CD4-positive, alpha-beta T cell (primary cell): ENCODE data around the gene S100B. TPM values are rescaled to one million over a fixed set of nuclear protein-coding genes. Genes with fewer than 3 reads are reported as not detected.
A peak's percentile ranks its signal among the peaks of the same experiment; 100 is the strongest.

Source experiments
- ATAC-seq: fragments of 200-7000 bp; cut with Tn5 transposase; one replicate; pipeline ENCODE4 v1.10.0; 2022; ENCODE audit warnings: mild to moderate bottlenecking; ENCODE audit not compliant: poor library complexity
- CTCF ChIA-PET: fragments of 350-600 bp; sonication (Branson Sonifier 250); formaldehyde crosslinking; loops from one replicate; lab custom pipeline; 2021; ENCODE audit warnings: antibody characterized with exemption, inconsistent platforms; lab: Charles Lee
- POLR2A ChIA-PET: fragments of 350-600 bp; sonication (Branson Sonifier 250); formaldehyde crosslinking; loops from one replicate; lab custom pipeline; 2021; ENCODE audit warnings: antibody characterized with exemption, inconsistent platforms; lab: Charles Lee
- DNase-seq, 14 experiments: peaks; one replicate each; pipeline ENCODE4 v3.0.0-alpha.2; 2013 to 2020; ENCODE audit warnings: mixed read lengths in 2 of 14
- H3K27ac ChIP-seq, 2 donors: one replicate each; pipeline versions ENCODE4 v1.5.1 to v1.7.0; 2013; ENCODE audit warnings: low read length in 2 of 2, low read depth in 1 of 2, mild to moderate bottlenecking in 1 of 2
- H3K27me3 ChIP-seq, 2 experiments: 1 replicate in 1 of 2; 2 replicates in 1 of 2; pipeline versions ENCODE4 v1.6.1 to v1.7.0; 2013; ENCODE audit warnings: low read length in 2 of 2, control low read depth in 1 of 2, mild to moderate bottlenecking in 1 of 2, moderate library complexity in 1 of 2; ENCODE audit not compliant: insufficient read depth in 2 of 2, control insufficient read depth in 1 of 2
- H3K36me3 ChIP-seq: one replicate; pipeline ENCODE4 v1.6.1; 2013; ENCODE audit warnings: low read length, control low read depth; ENCODE audit not compliant: insufficient read depth
- H3K4me1 ChIP-seq: one replicate; pipeline ENCODE4 v1.6.1; 2013; ENCODE audit warnings: low read length, control low read depth; ENCODE audit not compliant: insufficient read depth
- H3K4me3 ChIP-seq: one replicate; pipeline ENCODE4 v1.5.1; 2013; ENCODE audit warnings: mild to moderate bottlenecking, low read length, moderate library complexity
- H3K9me3 ChIP-seq, 2 experiments: 1 replicate in 1 of 2; 2 replicates in 1 of 2; pipeline versions ENCODE4 v1.6.1 to v1.7.0; 2013; ENCODE audit warnings: low read length in 2 of 2, mild to moderate bottlenecking in 2 of 2, control low read depth in 1 of 2, moderate library complexity in 1 of 2; ENCODE audit not compliant: control insufficient read depth in 1 of 2, insufficient read depth in 1 of 2
- H3K27ac Mint-ChIP-seq: one replicate; pipeline ENCODE4 v1.8.0; 2020; ENCODE audit warnings: mixed read lengths
- H3K27me3 Mint-ChIP-seq: one replicate; pipeline ENCODE4 v1.8.0; 2021; ENCODE audit warnings: mixed read lengths
- H3K36me3 Mint-ChIP-seq: one replicate; pipeline ENCODE4 v1.8.0; 2021; ENCODE audit warnings: low read depth, mixed read lengths
- H3K4me1 Mint-ChIP-seq: one replicate; pipeline ENCODE4 v1.8.0; 2021; ENCODE audit warnings: low read depth, mixed read lengths
- H3K4me3 Mint-ChIP-seq: one replicate; pipeline ENCODE4 v1.8.0; 2020; ENCODE audit warnings: mild to moderate bottlenecking, mixed read lengths
- H3K9me3 Mint-ChIP-seq: one replicate; pipeline ENCODE4 v1.8.0; 2020; ENCODE audit warnings: mixed read lengths
- intact Hi-C, 2 experiments: fragments of 100-400 bp; cut with DNase I in 1 of 2; cut with micrococcal nuclease in 1 of 2; formaldehyde crosslinking; loops; one replicate each; pipeline versions ENCODE4 v1.15.1 to v1.9.0; 2023 to 2025; cut with DNase I, micrococcal nuclease
- total RNA-seq, 174 experiments: library from RNA in 2 of 174; stranded (reverse) in 2 of 174; gene quantifications; one replicate each; pipeline ENCODE4 v1.2.3 and lab custom pipeline; 2021 to 2026
- TF ChIP-seq, protein P1 (sequence below): fragments of 200-600 bp; IDR thresholded peaks from one replicate; pipeline ENCODE4 v1.8.0; 2022; ENCODE audit warnings: antibody characterized with exemption, mild to moderate bottlenecking

The S100B gene
- total RNA-seq, 2 experiments from 2014 or later: 0.47 to 0.52 TPM

DNA sequence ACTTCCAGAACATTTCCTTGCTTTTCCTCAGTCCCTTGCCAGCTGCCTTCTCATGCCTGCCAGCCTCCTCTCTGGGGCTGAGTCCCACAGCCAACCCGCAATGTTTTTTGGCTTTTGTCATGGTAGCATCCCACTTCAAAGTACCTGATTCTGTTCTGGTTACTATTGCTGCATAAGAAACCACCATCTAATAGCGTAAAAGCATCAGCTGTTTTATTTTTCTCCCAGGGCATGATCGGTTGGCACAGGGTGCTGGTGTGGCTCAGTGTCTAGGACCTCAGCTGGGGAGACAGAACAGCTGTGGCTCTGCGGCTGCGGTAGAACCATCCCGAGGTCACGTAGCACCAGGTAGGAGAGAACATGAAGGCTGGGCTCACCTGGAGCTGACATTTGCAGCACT is 21.7 kb upstream of the S100B start:
- peak in 7 of 14 experiments; percentile 20 to 84 (median 51) for DNase-seq
- POLR2A ChIA-PET: interaction anchor here (0.6 to 2.9 kb wide), 4 partner anchors 9 to 168 kb away, joined by 3 to 32 read pairs (median 6); partner anchors contain the start of genes DIP2A and PRMT2
- CTCF ChIA-PET: no interaction called here
- no peak overlapping the region for H3K4me3 ChIP-seq
- H3K36me3 Mint-ChIP-seq: peaks cover 5% of the 10 kb centered on the region
- TF ChIP-seq, protein P1, sequence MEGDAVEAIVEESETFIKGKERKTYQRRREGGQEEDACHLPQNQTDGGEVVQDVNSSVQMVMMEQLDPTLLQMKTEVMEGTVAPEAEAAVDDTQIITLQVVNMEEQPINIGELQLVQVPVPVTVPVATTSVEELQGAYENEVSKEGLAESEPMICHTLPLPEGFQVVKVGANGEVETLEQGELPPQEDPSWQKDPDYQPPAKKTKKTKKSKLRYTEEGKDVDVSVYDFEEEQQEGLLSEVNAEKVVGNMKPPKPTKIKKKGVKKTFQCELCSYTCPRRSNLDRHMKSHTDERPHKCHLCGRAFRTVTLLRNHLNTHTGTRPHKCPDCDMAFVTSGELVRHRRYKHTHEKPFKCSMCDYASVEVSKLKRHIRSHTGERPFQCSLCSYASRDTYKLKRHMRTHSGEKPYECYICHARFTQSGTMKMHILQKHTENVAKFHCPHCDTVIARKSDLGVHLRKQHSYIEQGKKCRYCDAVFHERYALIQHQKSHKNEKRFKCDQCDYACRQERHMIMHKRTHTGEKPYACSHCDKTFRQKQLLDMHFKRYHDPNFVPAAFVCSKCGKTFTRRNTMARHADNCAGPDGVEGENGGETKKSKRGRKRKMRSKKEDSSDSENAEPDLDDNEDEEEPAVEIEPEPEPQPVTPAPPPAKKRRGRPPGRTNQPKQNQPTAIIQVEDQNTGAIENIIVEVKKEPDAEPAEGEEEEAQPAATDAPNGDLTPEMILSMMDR: no peak
- peak overlapping the region; percentile 91 for H3K27ac Mint-ChIP-seq
- peak overlapping the region; percentile 23 to 32 for H3K27ac ChIP-seq
- H3K4me1 ChIP-seq: peaks cover 70% of the 10 kb centered on the region
- peaks cover 7% of the 10 kb centered on the region for H3K9me3 Mint-ChIP-seq
- peak; percentile 70 for ATAC-seq
- H3K4me1 Mint-ChIP-seq: peaks cover 83% of the 10 kb centered on the region
- intact Hi-C loops: loop anchor here in 1 of 2 experiments (2.0 kb wide), 1 partner anchor 76 kb away; no protein-coding TSS in a partner anchor
- H3K9me3 ChIP-seq: peaks cover 9 to 14% of the 10 kb centered on the region in 2 experiments
- no peaks in the 10 kb centered on the region for H3K27me3 ChIP-seq
- peak overlapping the region; percentile 76 for H3K4me3 Mint-ChIP-seq
- H3K27me3 Mint-ChIP-seq: no peaks in the 10 kb centered on the region
- H3K36me3 ChIP-seq: no peaks in the 10 kb centered on the region

DNA sequence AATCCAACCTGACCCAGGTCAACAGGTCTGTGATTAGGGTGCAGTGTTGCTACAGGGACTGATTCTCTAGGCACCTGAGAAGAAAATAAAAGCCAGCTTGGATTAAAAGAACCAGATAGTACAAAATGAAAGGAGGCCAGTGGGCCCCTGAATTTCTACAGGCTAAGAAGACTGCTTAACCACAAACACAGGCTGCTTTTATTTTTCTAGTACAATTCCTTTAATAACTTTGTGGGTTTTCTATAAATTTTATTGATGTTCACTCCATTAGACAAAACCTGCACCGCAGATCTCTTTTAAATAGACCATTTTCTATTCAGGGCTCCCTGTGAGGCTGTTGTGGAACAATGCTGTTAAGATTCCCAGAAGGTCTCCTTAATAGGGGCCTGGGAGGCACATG is 20.9 kb upstream of the S100B start:
- H3K9me3 Mint-ChIP-seq: peaks cover 7% of the 10 kb centered on the region
- Histone ChIP-seq H3K27me3 (no peaks in the 10 kb centered on the region), H3K27ac (peak overlapping the region; percentile 23 to 32), H3K4me3 (no peak overlapping the region), H3K9me3 (peaks cover 9 to 14% of the 10 kb centered on the region in 2 experiments), H3K36me3 (no peaks in the 10 kb centered on the region), H3K4me1 (peaks cover 78% of the 10 kb centered on the region)
- H3K4me1 Mint-ChIP-seq: peaks cover 83% of the 10 kb centered on the region
- peak overlapping the region; percentile 91 for H3K27ac Mint-ChIP-seq
- intact Hi-C loops: loop anchor here in 1 of 2 experiments (2.0 kb wide), 1 partner anchor 75 kb away; no protein-coding TSS in a partner anchor
- H3K27me3 Mint-ChIP-seq: no peaks in the 10 kb centered on the region
- peaks cover 5% of the 10 kb centered on the region for H3K36me3 Mint-ChIP-seq
- ChIA-PET CTCF (no interaction called here), POLR2A (interaction anchor here (1.9 to 2.9 kb wide), 2 partner anchors 10 to 74 kb away, joined by 7 to 32 read pairs; partner anchors contain the start of gene PRMT2)
- ATAC-seq (no peak), DNase-seq (no peak)
- no peak overlapping the region for H3K4me3 Mint-ChIP-seq
- TF ChIP-seq, protein P1: no peak

DNA sequence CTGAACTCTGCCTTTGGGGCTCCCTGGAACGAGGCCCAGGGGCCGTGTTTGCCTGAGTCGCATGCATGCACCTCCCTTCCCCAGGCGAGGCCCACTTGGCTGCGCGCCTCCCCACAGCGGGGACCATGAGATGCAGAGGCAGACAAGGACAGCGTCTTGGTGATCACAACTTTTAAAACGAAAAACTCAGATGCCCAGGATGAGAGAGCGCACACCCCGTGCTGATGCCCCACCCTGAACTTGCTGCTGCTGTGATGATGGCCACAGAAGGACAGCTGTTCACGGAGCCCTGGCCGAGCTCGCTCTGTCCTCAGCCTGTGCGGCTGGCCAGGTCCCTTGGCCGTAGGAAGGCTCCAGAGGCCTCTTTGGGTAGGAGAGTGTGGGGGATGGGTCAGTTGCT is 19.2 kb upstream of the S100B start:
- no peaks in the 10 kb centered on the region for H3K36me3 ChIP-seq
- ChIA-PET CTCF (no interaction called here), POLR2A (interaction anchor here (5.2 kb wide), 1 partner anchor 11 kb away, joined by 90 read pairs; the partner anchor contains the start of gene PRMT2)
- no peak overlapping the region for H3K4me3 Mint-ChIP-seq
- intact Hi-C loops: no loop called here
- no peaks in the 10 kb centered on the region for H3K27me3 Mint-ChIP-seq
- no peaks in the 10 kb centered on the region for H3K27me3 ChIP-seq
- no peak overlapping the region for H3K4me3 ChIP-seq
- peak overlapping the region in 1 of 2 donors; percentile 16 for H3K27ac ChIP-seq
- ATAC-seq (no peak), DNase-seq (no peak)
- H3K9me3 ChIP-seq: peaks cover 9 to 14% of the 10 kb centered on the region in 2 experiments
- H3K9me3 Mint-ChIP-seq: peaks cover 7% of the 10 kb centered on the region
- peaks cover 5% of the 10 kb centered on the region for H3K36me3 Mint-ChIP-seq
- TF ChIP-seq, protein P1: no peak
- H3K4me1 ChIP-seq: peaks cover 87% of the 10 kb centered on the region
- peaks cover 87% of the 10 kb centered on the region for H3K4me1 Mint-ChIP-seq
- H3K27ac Mint-ChIP-seq: peak overlapping the region; percentile 63
